ENCODE measurements around the gene WDR81. TPM values are rescaled to one million over a fixed set of nuclear protein-coding genes. Genes with fewer than 3 reads are reported as not detected.

The WDR81 gene
- total RNA-seq, 1 donor: 26.8 TPM

GRCh38 chr17:1713878-1714426 lies 10.6 kb upstream of the WDR81 start:
- H3K4me3 ChIP-seq (ENCODE audit: low read depth, low read length): peak overlapping the region; percentile 83
- peak; percentile 47 for DNase-seq (ENCODE audit: low read depth)
- peak; percentile 46 for TF ChIP-seq CTCF (IDR thresholded peaks at IDR 0.05; ENCODE audit: insufficient read depth, low read depth, low read length)

- H3K4me3 ChIP-seq (ENCODE audit: low read depth, low read length): peak overlapping the region; percentile 83
- TF ChIP-seq CTCF (IDR thresholded peaks at IDR 0.05; ENCODE audit: insufficient read depth, low read depth, low read length): no peak
- peak; percentile 98 for DNase-seq (ENCODE audit: low read depth)
Measured at GRCh38 chr17:1714427-1714979, 10.0 kb upstream of the WDR81 start.

- DNase-seq (ENCODE audit: low read depth): peak; percentile 91
- H3K4me3 ChIP-seq (ENCODE audit: low read depth, low read length): peak overlapping the region; percentile 83
- no peak for TF ChIP-seq CTCF (IDR thresholded peaks at IDR 0.05; ENCODE audit: insufficient read depth, low read depth, low read length)
Measured at GRCh38 chr17:1714980-1715802, 9.3 kb upstream of the WDR81 start.

GRCh38 chr17:1715803-1716075 lies 8.8 kb upstream of the WDR81 start:
- peak overlapping the region; percentile 83 for H3K4me3 ChIP-seq (ENCODE audit: low read depth, low read length)
- no peak for DNase-seq (ENCODE audit: low read depth)
- no peak for TF ChIP-seq CTCF (IDR thresholded peaks at IDR 0.05; ENCODE audit: insufficient read depth, low read depth, low read length)

- DNase-seq (ENCODE audit: low read depth): peak; percentile 100
- no peak for TF ChIP-seq CTCF (IDR thresholded peaks at IDR 0.05; ENCODE audit: insufficient read depth, low read depth, low read length)
- H3K4me3 ChIP-seq (ENCODE audit: low read depth, low read length): peak overlapping the region; percentile 83
Measured at GRCh38 chr17:1716076-1716911, 8.2 kb upstream of the WDR81 start.

- peak overlapping the region; percentile 82 for H3K4me3 ChIP-seq (ENCODE audit: low read depth, low read length)
- TF ChIP-seq CTCF (IDR thresholded peaks at IDR 0.05; ENCODE audit: insufficient read depth, low read depth, low read length): no peak
- peak; percentile 100 for DNase-seq (ENCODE audit: low read depth)
Measured at GRCh38 chr17:1716912-1717695, 7.4 kb upstream of the WDR81 start.
